Measurements from ENCODE around the gene LETMD1.

LETMD1 gene

GRCh38 chr12:51049525-51049924 lies 1.4 kb downstream of the LETMD1 start:
- Histone ChIP-seq H3K4me3 (ENCODE audit: low read depth in 1 of 2, low read length in 2 of 2) (peak overlapping the region; percentile 85 to 92), H3K36me3 (ENCODE audit: control insufficient read depth in 1 of 2, insufficient read depth in 2 of 2, low read length in 2 of 2) (peaks cover 14 to 26% of the 10 kb centered on the region in 2 donors), H3K27me3 (ENCODE audit: control insufficient read depth in 1 of 2, insufficient read depth in 2 of 2, low read length in 2 of 2) (no peaks in the 10 kb centered on the region), H3K27ac (ENCODE audit: low read depth, low read length) (no peak overlapping the region), H3K9me3 (ENCODE audit: control insufficient read depth in 1 of 2, low read length in 2 of 2) (no peaks in the 10 kb centered on the region), H3K4me1 (ENCODE audit: control insufficient read depth in 1 of 2, insufficient read depth in 2 of 2, low read length in 2 of 2) (peaks cover 15 to 23% of the 10 kb centered on the region in 2 donors), H3K9ac (ENCODE audit: low read depth in 1 of 2, low read length in 2 of 2) (peak overlapping the region; percentile 84 to 95)

GRCh38 chr12:51051787-51052186 lies 3.7 kb downstream of the LETMD1 start:
- no peaks in the 10 kb centered on the region for H3K27me3 ChIP-seq (ENCODE audit: control insufficient read depth in 1 of 2, insufficient read depth in 2 of 2, low read length in 2 of 2)
- peaks cover 23 to 42% of the 10 kb centered on the region in 2 donors for H3K36me3 ChIP-seq (ENCODE audit: control insufficient read depth in 1 of 2, insufficient read depth in 2 of 2, low read length in 2 of 2)
- H3K9me3 ChIP-seq (ENCODE audit: control insufficient read depth in 1 of 2, low read length in 2 of 2) = no peaks in the 10 kb centered on the region
- no peak overlapping the region for H3K27ac ChIP-seq (ENCODE audit: low read depth, low read length)
- H3K9ac ChIP-seq (ENCODE audit: low read depth in 1 of 2, low read length in 2 of 2) = no peak overlapping the region
- peaks cover 15 to 21% of the 10 kb centered on the region in 2 donors for H3K4me1 ChIP-seq (ENCODE audit: control insufficient read depth in 1 of 2, insufficient read depth in 2 of 2, low read length in 2 of 2)
- H3K4me3 ChIP-seq (ENCODE audit: low read depth in 1 of 2, low read length in 2 of 2) = no peak overlapping the region

GRCh38 chr12:51055060-51055459 lies 6.9 kb downstream of the LETMD1 start:
- no peak overlapping the region for H3K4me3 ChIP-seq (ENCODE audit: low read depth in 1 of 2, low read length in 2 of 2)
- H3K9ac ChIP-seq (ENCODE audit: low read depth in 1 of 2, low read length in 2 of 2) = no peak overlapping the region
- no peak overlapping the region for H3K27ac ChIP-seq (ENCODE audit: low read depth, low read length)
- no peaks in the 10 kb centered on the region for H3K4me1 ChIP-seq (ENCODE audit: control insufficient read depth in 1 of 2, insufficient read depth in 2 of 2, low read length in 2 of 2)
- H3K9me3 ChIP-seq (ENCODE audit: control insufficient read depth in 1 of 2, low read length in 2 of 2) = no peaks in the 10 kb centered on the region
- peaks cover 42 to 73% of the 10 kb centered on the region in 2 donors for H3K36me3 ChIP-seq (ENCODE audit: control insufficient read depth in 1 of 2, insufficient read depth in 2 of 2, low read length in 2 of 2)
- H3K27me3 ChIP-seq (ENCODE audit: control insufficient read depth in 1 of 2, insufficient read depth in 2 of 2, low read length in 2 of 2) = no peaks in the 10 kb centered on the region

GRCh38 chr12:51056242-51056641 lies 8.1 kb downstream of the LETMD1 start:
- no peak overlapping the region for H3K9ac ChIP-seq (ENCODE audit: low read depth in 1 of 2, low read length in 2 of 2)
- no peaks in the 10 kb centered on the region for H3K9me3 ChIP-seq (ENCODE audit: control insufficient read depth in 1 of 2, low read length in 2 of 2)
- no peak overlapping the region for H3K27ac ChIP-seq (ENCODE audit: low read depth, low read length)
- H3K4me1 ChIP-seq (ENCODE audit: control insufficient read depth in 1 of 2, insufficient read depth in 2 of 2, low read length in 2 of 2) = no peaks in the 10 kb centered on the region
- H3K4me3 ChIP-seq (ENCODE audit: low read depth in 1 of 2, low read length in 2 of 2) = no peak overlapping the region
- no peaks in the 10 kb centered on the region for H3K27me3 ChIP-seq (ENCODE audit: control insufficient read depth in 1 of 2, insufficient read depth in 2 of 2, low read length in 2 of 2)
- H3K36me3 ChIP-seq (ENCODE audit: control insufficient read depth in 1 of 2, insufficient read depth in 2 of 2, low read length in 2 of 2) = peaks cover 45 to 81% of the 10 kb centered on the region in 2 donors

GRCh38 chr12:51059086-51059485 lies 11.0 kb downstream of the LETMD1 start:
- H3K9me3 ChIP-seq (ENCODE audit: control insufficient read depth in 1 of 2, low read length in 2 of 2) = no peaks in the 10 kb centered on the region

GRCh38 chr12:51062631-51063397 lies 14.7 kb downstream of the LETMD1 start:
- no peak overlapping the region for H3K27ac ChIP-seq (ENCODE audit: low read depth, low read length)
- no peak overlapping the region for H3K9ac ChIP-seq (ENCODE audit: low read depth in 1 of 2, low read length in 2 of 2)
- H3K4me3 ChIP-seq (ENCODE audit: low read depth in 1 of 2, low read length in 2 of 2) = no peak overlapping the region
- peaks cover 43 to 97% of the 10 kb centered on the region in 2 donors for H3K36me3 ChIP-seq (ENCODE audit: control insufficient read depth in 1 of 2, insufficient read depth in 2 of 2, low read length in 2 of 2)
- no peaks in the 10 kb centered on the region for H3K4me1 ChIP-seq (ENCODE audit: control insufficient read depth in 1 of 2, insufficient read depth in 2 of 2, low read length in 2 of 2)
- no peaks in the 10 kb centered on the region for H3K27me3 ChIP-seq (ENCODE audit: control insufficient read depth in 1 of 2, insufficient read depth in 2 of 2, low read length in 2 of 2)
- no peaks in the 10 kb centered on the region for H3K9me3 ChIP-seq (ENCODE audit: control insufficient read depth in 1 of 2, low read length in 2 of 2)

More at GRCh38 chr12:51059086-51059485, 11.0 kb downstream of the LETMD1 start:
- Histone ChIP-seq H3K4me1 (ENCODE audit: control insufficient read depth in 1 of 2, insufficient read depth in 2 of 2, low read length in 2 of 2) (no peaks in the 10 kb centered on the region), H3K9ac (ENCODE audit: low read depth in 1 of 2, low read length in 2 of 2) (no peak overlapping the region), H3K27ac (ENCODE audit: low read depth, low read length) (no peak overlapping the region), H3K36me3 (ENCODE audit: control insufficient read depth in 1 of 2, insufficient read depth in 2 of 2, low read length in 2 of 2) (peaks cover 47 to 90% of the 10 kb centered on the region in 2 donors), H3K27me3 (ENCODE audit: control insufficient read depth in 1 of 2, insufficient read depth in 2 of 2, low read length in 2 of 2) (no peaks in the 10 kb centered on the region), H3K4me3 (ENCODE audit: low read depth in 1 of 2, low read length in 2 of 2) (no peak overlapping the region)

- Histone ChIP-seq H3K4me1 (ENCODE audit: control insufficient read depth in 1 of 2, insufficient read depth in 2 of 2, low read length in 2 of 2) (no peaks in the 10 kb centered on the region), H3K36me3 (ENCODE audit: control insufficient read depth in 1 of 2, insufficient read depth in 2 of 2, low read length in 2 of 2) (peaks cover 23 to 82% of the 10 kb centered on the region in 2 donors), H3K27me3 (ENCODE audit: control insufficient read depth in 1 of 2, insufficient read depth in 2 of 2, low read length in 2 of 2) (no peaks in the 10 kb centered on the region), H3K4me3 (ENCODE audit: low read depth in 1 of 2, low read length in 2 of 2) (no peak overlapping the region), H3K27ac (ENCODE audit: low read depth, low read length) (no peak overlapping the region), H3K9ac (ENCODE audit: low read depth in 1 of 2, low read length in 2 of 2) (no peak overlapping the region), H3K9me3 (ENCODE audit: control insufficient read depth in 1 of 2, low read length in 2 of 2) (no peaks in the 10 kb centered on the region)
Observed at GRCh38 chr12:51065530-51065929, 17.4 kb downstream of the LETMD1 start.

- H3K9ac ChIP-seq (ENCODE audit: low read depth in 1 of 2, low read length in 2 of 2) = no peak overlapping the region
- H3K9me3 ChIP-seq (ENCODE audit: control insufficient read depth in 1 of 2, low read length in 2 of 2) = no peaks in the 10 kb centered on the region
- no peak overlapping the region for H3K27ac ChIP-seq (ENCODE audit: low read depth, low read length)
- peaks cover 31 to 80% of the 10 kb centered on the region in 2 donors for H3K36me3 ChIP-seq (ENCODE audit: control insufficient read depth in 1 of 2, insufficient read depth in 2 of 2, low read length in 2 of 2)
- no peak overlapping the region for H3K4me3 ChIP-seq (ENCODE audit: low read depth in 1 of 2, low read length in 2 of 2)
- no peaks in the 10 kb centered on the region for H3K4me1 ChIP-seq (ENCODE audit: control insufficient read depth in 1 of 2, insufficient read depth in 2 of 2, low read length in 2 of 2)
- H3K27me3 ChIP-seq (ENCODE audit: control insufficient read depth in 1 of 2, insufficient read depth in 2 of 2, low read length in 2 of 2) = no peaks in the 10 kb centered on the region
Observed at GRCh38 chr12:51067229-51067628, 19.1 kb downstream of the LETMD1 start.

- Histone ChIP-seq H3K27ac (ENCODE audit: low read depth, low read length) (no peak overlapping the region), H3K4me1 (ENCODE audit: control insufficient read depth in 1 of 2, insufficient read depth in 2 of 2, low read length in 2 of 2) (no peaks in the 10 kb centered on the region), H3K36me3 (ENCODE audit: control insufficient read depth in 1 of 2, insufficient read depth in 2 of 2, low read length in 2 of 2) (peaks cover 31 to 80% of the 10 kb centered on the region in 2 donors), H3K9ac (ENCODE audit: low read depth in 1 of 2, low read length in 2 of 2) (no peak overlapping the region), H3K4me3 (ENCODE audit: low read depth in 1 of 2, low read length in 2 of 2) (no peak overlapping the region), H3K9me3 (ENCODE audit: control insufficient read depth in 1 of 2, low read length in 2 of 2) (no peaks in the 10 kb centered on the region), H3K27me3 (ENCODE audit: control insufficient read depth in 1 of 2, insufficient read depth in 2 of 2, low read length in 2 of 2) (no peaks in the 10 kb centered on the region)
Observed at GRCh38 chr12:51067771-51068170, 19.6 kb downstream of the LETMD1 start.

GRCh38 chr12:51070004-51070403 lies 21.9 kb downstream of the LETMD1 start:
- Histone ChIP-seq H3K9ac (ENCODE audit: low read depth in 1 of 2, low read length in 2 of 2) (no peak overlapping the region), H3K4me1 (ENCODE audit: control insufficient read depth in 1 of 2, insufficient read depth in 2 of 2, low read length in 2 of 2) (no peaks in the 10 kb centered on the region), H3K36me3 (ENCODE audit: control insufficient read depth in 1 of 2, insufficient read depth in 2 of 2, low read length in 2 of 2) (peaks cover 25 to 67% of the 10 kb centered on the region in 2 donors), H3K4me3 (ENCODE audit: low read depth in 1 of 2, low read length in 2 of 2) (no peak overlapping the region), H3K27ac (ENCODE audit: low read depth, low read length) (no peak overlapping the region), H3K27me3 (ENCODE audit: control insufficient read depth in 1 of 2, insufficient read depth in 2 of 2, low read length in 2 of 2) (no peaks in the 10 kb centered on the region), H3K9me3 (ENCODE audit: control insufficient read depth in 1 of 2, low read length in 2 of 2) (no peaks in the 10 kb centered on the region)
